Thyroid gland (tissue), 4 donors: ENCODE measurements around the gene SIN3B.

Experiments used
- CTCF ChIP-seq, 6 experiments: fragments of 200-600 bp in 3 of 6; fragments of 450-650 bp in 3 of 6; sonication (generic) in 3 of 6; IDR thresholded peaks; one replicate each; pipeline ENCODE4 v1.5.1; 2016 to 2019; ENCODE audit warnings: antibody characterized with exemption in 6 of 6, mild to moderate bottlenecking in 2 of 6, inconsistent platforms in 1 of 6, moderate library complexity in 1 of 6
- POLR2A ChIP-seq, 2 donors: fragments of 450-650 bp; IDR thresholded peaks; one replicate each; pipeline ENCODE4 v1.6.1; 2017; ENCODE audit warnings: antibody characterized with exemption in 2 of 2, mild to moderate bottlenecking in 2 of 2, moderate library complexity in 1 of 2

- TF ChIP-seq CTCF (IDR thresholded peaks at IDR 0.05) = no peak
- no peak for TF ChIP-seq POLR2A (IDR thresholded peaks at IDR 0.05)
Observed at GRCh38 chr19:16896146-16897028, 67.2 kb downstream of the SIN3B start.
